Loucy (cell line): ENCODE results near the gene CIAO3.

Experiments used
- CTCF ChIP-seq: fragments of 200-600 bp; sonication (generic); conservative IDR thresholded peaks from 2 replicates; pipeline ENCODE4 v1.5.1; 2014; ENCODE audit warnings: mild to moderate bottlenecking, antibody characterized with exemption, low read length
- EZH2phosphoT487 ChIP-seq: fragments of 200-600 bp; IDR thresholded peaks from 2 replicates; pipeline ENCODE4 v1.6.1; 2018; ENCODE audit warnings: antibody characterized with exemption, mild to moderate bottlenecking, moderate library complexity, borderline replicate concordance

GRCh38 chr16:715477-716199 lies 25.2 kb downstream of the CIAO3 start:
- TF ChIP-seq CTCF (no peak), EZH2phosphoT487 (no peak)
